Endothelial cell of umbilical vein (primary cell): ENCODE results near the gene PHPT1. TPM values are rescaled to one million over a fixed set of nuclear protein-coding genes. Genes with fewer than 3 reads are reported as not detected.

Source experiments
- BruUV-seq: library from RNA; stranded (reverse); fragments of 400-500 nt; replicated peaks from 2 replicates; lab custom pipeline; 2021; lab: Mats Ljungman, UMichigan
- CTCF ChIA-PET: fragments of 300-600, 350-600 bp; sonication (Branson Sonifier 250); formaldehyde crosslinking; loops from one replicate; lab custom pipeline; 2021; ENCODE audit warnings: antibody characterized with exemption, inconsistent platforms; lab: Charles Lee
- POLR2A ChIA-PET: fragments of 300-600, 350-600 bp; sonication (Branson Sonifier 250); formaldehyde crosslinking; loops from one replicate; lab custom pipeline; 2021; ENCODE audit warnings: antibody characterized with exemption, inconsistent platforms; lab: Charles Lee
- DNase-seq: peaks from one replicate; pipeline ENCODE4 v3.0.0-alpha.2; 2011; ENCODE audit warnings: low read depth, low spot score
- FAIRE-seq: peaks from 2 replicates; lab custom pipeline; 2011; peaks lifted over from hg19 to GRCh38; lab: Jason Lieb, UNC
- H2AFZ ChIP-seq: 2 replicates; pipeline ENCODE4 v1.6.0; 2012; ENCODE audit warnings: low read depth, low read length, control low read depth, inconsistent platforms
- H3K27ac ChIP-seq: 2 replicates; pipeline ENCODE4 v1.5.1; 2011; ENCODE audit warnings: low read depth, mild to moderate bottlenecking, control low read depth, low read length, moderate library complexity; ENCODE audit not compliant: insufficient read depth
- H3K27me3 ChIP-seq, 2 experiments: 2 replicates each; pipeline versions ENCODE4 v1.6.0 to v1.6.1; 2011; ENCODE audit warnings: low read length in 2 of 2, mixed read lengths in 1 of 2; ENCODE audit not compliant: control insufficient read depth in 2 of 2, insufficient read depth in 2 of 2
- H3K36me3 ChIP-seq, 2 experiments: 2 replicates in 1 of 2; 3 replicates in 1 of 2; pipeline ENCODE4 v1.5.1; 2011; ENCODE audit warnings: low read length in 2 of 2, mild to moderate bottlenecking in 1 of 2, moderate library complexity in 1 of 2; ENCODE audit not compliant: control insufficient read depth in 2 of 2, insufficient read depth in 2 of 2; ENCODE audit errors: extremely low read depth in 1 of 2
- H3K4me1 ChIP-seq: 3 replicates; pipeline ENCODE4 v1.5.1; 2011; ENCODE audit warnings: mild to moderate bottlenecking, low read length; ENCODE audit not compliant: control insufficient read depth, insufficient read depth; ENCODE audit errors: extremely low read depth
- H3K4me2 ChIP-seq: 2 replicates; pipeline ENCODE4 v1.6.1; 2011; ENCODE audit warnings: low read length, control low read depth, mixed read lengths; ENCODE audit not compliant: insufficient read depth
- H3K4me3 ChIP-seq, 3 experiments: fragments of 200-600 bp in 1 of 3; sonication (generic), shearing (Covaris generic) in 1 of 3; replicated peaks in 1 of 3; 2 replicates each; pipeline ENCODE4 v1.5.1; 2011 to 2016; ENCODE audit warnings: control low read depth in 3 of 3, low read length in 3 of 3, mild to moderate bottlenecking in 2 of 3, inconsistent platforms in 1 of 3, low read depth in 1 of 3, moderate library complexity in 1 of 3; ENCODE audit not compliant: insufficient read depth in 1 of 3
- H3K79me2 ChIP-seq: 2 replicates; pipeline ENCODE4 v1.6.0; 2012; ENCODE audit warnings: low read length, inconsistent platforms; ENCODE audit not compliant: control insufficient read depth, insufficient read depth
- H3K9ac ChIP-seq: replicated peaks from 2 replicates; pipeline ENCODE3; 2011; ENCODE audit warnings: low read length, control low read depth; ENCODE audit not compliant: insufficient read depth; ENCODE audit errors: extremely low read depth
- H3K9me1 ChIP-seq: replicated peaks from 3 replicates; pipeline ENCODE4 v1.6.0; 2011; ENCODE audit warnings: mild to moderate bottlenecking, low read length; ENCODE audit not compliant: control insufficient read depth, insufficient read depth; ENCODE audit errors: extremely low read depth
- H3K9me3 ChIP-seq: replicated peaks from 2 replicates; pipeline ENCODE4 v1.5.1; 2012; ENCODE audit warnings: low read length, inconsistent platforms; ENCODE audit not compliant: control insufficient read depth, insufficient read depth
- H4K20me1 ChIP-seq: replicated peaks from 2 replicates; pipeline ENCODE3; 2011; ENCODE audit warnings: mild to moderate bottlenecking, low read length; ENCODE audit not compliant: control insufficient read depth, insufficient read depth; ENCODE audit errors: extremely low read depth
- EZH2 ChIP-seq: IDR thresholded peaks from 2 replicates; pipeline ENCODE4 v1.6.1; 2012; ENCODE audit warnings: borderline replicate concordance, low read depth, mild to moderate bottlenecking, moderate library complexity, low read length, inconsistent platforms; ENCODE audit not compliant: severe bottlenecking
- FOS ChIP-seq: IDR thresholded peaks from 2 replicates; pipeline ENCODE4 v1.6.1; 2011; ENCODE audit warnings: mild to moderate bottlenecking, low read length, moderate library complexity, borderline replicate concordance; ENCODE audit not compliant: insufficient read depth
- GATA2 ChIP-seq: IDR thresholded peaks from 2 replicates; pipeline ENCODE4 v1.7.0; 2011; ENCODE audit warnings: low read depth, mild to moderate bottlenecking, moderate library complexity, mixed read lengths, low read length; ENCODE audit not compliant: insufficient read length, insufficient read depth
- JUN ChIP-seq: IDR thresholded peaks from 2 replicates; pipeline ENCODE4 v1.6.1; 2011; ENCODE audit warnings: borderline replicate concordance, low read depth; ENCODE audit not compliant: insufficient read length, insufficient read depth
- MYC ChIP-seq: IDR thresholded peaks from one replicate; pipeline ENCODE4 v1.6.1; 2011; ENCODE audit warnings: mild to moderate bottlenecking, low read depth, low read length
- POLR2A ChIP-seq: IDR thresholded peaks from 2 replicates; pipeline ENCODE4 v1.6.1; 2012; ENCODE audit warnings: low read depth, mild to moderate bottlenecking, control low read depth, low read length
- POLR2AphosphoS5 ChIP-seq: IDR thresholded peaks from 2 replicates; pipeline ENCODE4 v1.6.1; 2012; ENCODE audit warnings: low read depth, mild to moderate bottlenecking, control low read depth, low read length, moderate library complexity; ENCODE audit not compliant: insufficient read depth
- dilution Hi-C: fragments of 300-500 bp; cut with MboI; formaldehyde crosslinking; loops from one replicate; pipeline ENCODE4 v1.15.0; 2019; ENCODE audit warnings: low sequenced_read_pairs; ENCODE audit not compliant: extremely low pct_ligation_motif_present
- intact Hi-C: fragments of 100-400 bp; cut with micrococcal nuclease; formaldehyde crosslinking; loops from one replicate; pipeline ENCODE4 v1.10.0; 2022
- polyA plus RNA-seq, 4 experiments: library from polyadenylated mRNA; depleted of rRNA in 3 of 4; stranded (reverse) in 3 of 4; unstranded in 1 of 4; fragments of >200 nt; gene quantifications; 2 replicates each; pipeline versions ENCODE4 v1.2.1 to v1.2.3, GENCODE V29; 2011 to 2012; ENCODE audit warnings: missing spikeins in 1 of 4
- total RNA-seq: library from RNA; stranded (reverse); gene quantifications from 2 replicates; pipeline ENCODE4 v1.2.3, GENCODE V29; 2021
- TF ChIP-seq, protein P1 (sequence below), 2 donors: IDR thresholded peaks; 1 replicate in 1 of 2; 2 replicates in 1 of 2; pipeline ENCODE4 v1.5.1; 2011; ENCODE audit warnings: low read length in 2 of 2, mild to moderate bottlenecking in 2 of 2, moderate library complexity in 2 of 2, control low read depth in 1 of 2, inconsistent platforms in 1 of 2, low read depth in 1 of 2; ENCODE audit not compliant: insufficient read depth in 1 of 2; ENCODE audit errors: extremely low read depth in 1 of 2
- TF ChIP-seq, protein P2 (sequence below): IDR thresholded peaks from 2 replicates; pipeline ENCODE4 v1.6.1; 2011; ENCODE audit not compliant: insufficient read depth, insufficient read length

Gene PHPT1
- total and polyA plus RNA-seq, 2 donors (not counting 3 experiments of a cell fraction or from before 2014, with no cell fraction given) = 139 to 319 TPM

DNA sequence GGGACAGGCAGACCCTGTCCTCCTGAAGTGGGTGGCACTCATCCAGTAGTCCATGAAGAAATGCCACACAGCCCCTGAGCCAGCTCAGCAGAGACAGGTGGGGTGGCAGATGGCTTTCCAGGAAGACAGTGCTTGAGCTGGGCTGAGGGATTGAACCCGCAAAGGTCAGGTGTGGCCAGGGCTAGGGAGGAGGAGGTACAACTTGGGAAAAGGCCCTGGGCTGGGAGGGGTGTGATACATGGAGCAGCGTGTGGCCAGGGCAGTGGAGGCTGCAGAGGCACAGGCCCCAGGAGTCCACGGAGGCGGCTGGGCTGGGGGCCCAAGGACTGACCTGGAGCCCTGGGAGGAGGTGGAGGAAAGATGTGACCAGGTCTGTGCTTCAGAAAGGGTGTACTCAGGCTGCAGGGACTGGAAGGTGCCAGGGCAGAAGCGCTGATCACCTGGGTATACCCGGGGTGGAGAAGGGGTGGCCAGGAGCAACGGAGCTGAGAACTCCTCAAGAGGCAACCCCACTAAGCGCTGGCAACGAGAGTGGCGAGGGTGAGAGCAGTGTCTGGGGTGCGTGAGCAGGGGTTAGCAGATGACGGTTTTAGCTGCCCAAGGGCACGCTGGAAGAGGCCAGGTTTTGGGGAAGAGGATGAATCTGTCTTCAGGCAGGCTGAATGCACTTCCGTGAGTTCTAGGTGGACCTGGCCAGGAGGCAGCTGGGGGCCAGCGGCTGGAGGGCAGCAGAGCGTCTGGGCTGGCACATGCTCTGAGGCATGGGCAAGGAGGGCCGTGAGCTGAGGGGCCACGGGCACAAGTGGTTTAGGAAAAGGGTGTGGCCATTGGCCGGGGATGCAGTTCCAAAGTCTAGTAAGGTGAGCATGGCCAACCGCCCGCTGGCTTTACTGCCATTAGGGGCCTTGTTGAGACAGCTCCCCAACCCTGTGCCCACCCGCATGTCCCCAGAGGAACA, 45.4 kb upstream of the PHPT1 start:
- FAIRE-seq = no peak
- H4K20me1 ChIP-seq = no peaks in the 10 kb centered on the region

More for the DNA sequence above, 45.4 kb upstream of the PHPT1 start:
- Histone ChIP-seq H3K27me3 (peaks cover 18 to 19% of the 10 kb centered on the region in 2 experiments), H3K4me3 (no peak overlapping the region), H2AFZ (no peak overlapping the region), H3K9me3 (no peaks in the 10 kb centered on the region), H3K79me2 (peaks cover 10% of the 10 kb centered on the region), H3K4me2 (no peak overlapping the region), H3K9me1 (no peaks in the 10 kb centered on the region), H3K27ac (no peak overlapping the region), H3K9ac (no peak overlapping the region), H3K4me1 (peaks cover 7% of the 10 kb centered on the region), H3K36me3 (no peaks in the 10 kb centered on the region)
- TF ChIP-seq JUN (no peak), MYC (no peak), POLR2A (no peak), GATA2 (no peak), POLR2AphosphoS5 (no peak), EZH2 (no peak), FOS (no peak)
- TF ChIP-seq, protein P1, sequence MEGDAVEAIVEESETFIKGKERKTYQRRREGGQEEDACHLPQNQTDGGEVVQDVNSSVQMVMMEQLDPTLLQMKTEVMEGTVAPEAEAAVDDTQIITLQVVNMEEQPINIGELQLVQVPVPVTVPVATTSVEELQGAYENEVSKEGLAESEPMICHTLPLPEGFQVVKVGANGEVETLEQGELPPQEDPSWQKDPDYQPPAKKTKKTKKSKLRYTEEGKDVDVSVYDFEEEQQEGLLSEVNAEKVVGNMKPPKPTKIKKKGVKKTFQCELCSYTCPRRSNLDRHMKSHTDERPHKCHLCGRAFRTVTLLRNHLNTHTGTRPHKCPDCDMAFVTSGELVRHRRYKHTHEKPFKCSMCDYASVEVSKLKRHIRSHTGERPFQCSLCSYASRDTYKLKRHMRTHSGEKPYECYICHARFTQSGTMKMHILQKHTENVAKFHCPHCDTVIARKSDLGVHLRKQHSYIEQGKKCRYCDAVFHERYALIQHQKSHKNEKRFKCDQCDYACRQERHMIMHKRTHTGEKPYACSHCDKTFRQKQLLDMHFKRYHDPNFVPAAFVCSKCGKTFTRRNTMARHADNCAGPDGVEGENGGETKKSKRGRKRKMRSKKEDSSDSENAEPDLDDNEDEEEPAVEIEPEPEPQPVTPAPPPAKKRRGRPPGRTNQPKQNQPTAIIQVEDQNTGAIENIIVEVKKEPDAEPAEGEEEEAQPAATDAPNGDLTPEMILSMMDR (IDR thresholded peaks at IDR 0.05; ENCODE audit: extremely low read depth in 1 of 2, insufficient read depth in 1 of 2, low read depth in 1 of 2, low read length in 2 of 2) = no peak
- TF ChIP-seq, protein P2, sequence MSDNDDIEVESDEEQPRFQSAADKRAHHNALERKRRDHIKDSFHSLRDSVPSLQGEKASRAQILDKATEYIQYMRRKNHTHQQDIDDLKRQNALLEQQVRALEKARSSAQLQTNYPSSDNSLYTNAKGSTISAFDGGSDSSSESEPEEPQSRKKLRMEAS = no peak
- ChIA-PET CTCF (no interaction called here), POLR2A (no interaction called here)
- intact Hi-C loops (no loop called here), dilution Hi-C loops (loop anchor here (25.0 kb wide), 1 partner anchor 133 kb away; the partner anchor contains the start of genes C8G and FBXW5)
- no peak for DNase-seq
- no TSS peak for BruUV-seq
